ENCODE measurements around the gene HHAT. TPM values are rescaled to one million over a fixed set of nuclear protein-coding genes. Genes with fewer than 3 reads are reported as not detected.

HHAT gene
- total and polyA plus RNA-seq, 9 of the 15 experiments (the other 6 are each of a cell fraction or from before 2014, with no cell fraction given), result 0.07 to 0.16 (median 0.13) TPM; not detected in 1

DNA sequence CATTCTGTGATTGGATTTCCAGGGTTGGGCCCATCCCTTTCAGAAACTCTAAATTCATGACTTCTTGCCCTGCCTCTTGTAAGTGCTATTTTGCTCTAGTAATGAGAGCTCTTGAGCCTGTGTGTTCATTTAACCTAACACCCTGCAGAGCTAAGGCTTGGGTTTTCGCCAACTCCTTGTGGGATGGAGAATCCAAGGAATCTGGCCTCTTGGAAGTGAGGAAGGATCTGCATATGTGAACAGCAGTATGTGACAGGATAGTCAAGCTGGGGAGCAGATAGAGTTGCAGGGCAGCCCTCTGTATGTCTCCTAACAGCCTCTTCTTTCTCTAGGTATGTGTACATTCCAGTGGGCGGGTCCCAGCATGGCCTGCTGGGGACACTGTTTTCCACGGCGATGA lies 258.9 kb downstream of the HHAT start:
- no peak overlapping the region for H3K9ac ChIP-seq (ENCODE audit: insufficient read depth in 1 of 2, low read depth in 2 of 2, low read length in 2 of 2)
- 2% methylated on average over 4 of the region's 4 CpGs for WGBS (ENCODE audit: insufficient coverage, low coverage, missing lambda C conversion rate)
- no peaks in the 10 kb centered on the region for H3K27me3 ChIP-seq (ENCODE audit: control insufficient read depth in 2 of 2, insufficient read depth in 2 of 2, low read length in 2 of 2)
- no peaks in the 10 kb centered on the region for H3K9me1 ChIP-seq (ENCODE audit: control insufficient read depth, insufficient read depth, low read length)
- H3K4me3 ChIP-seq, result no peak overlapping the region
- CTCF ChIA-PET (ENCODE audit: low intra/inter-chr PET ratio), result no interaction called here
- H4K20me1 ChIP-seq (replicated peaks; ENCODE audit: control insufficient read depth, insufficient read depth, low read length), result no peaks in the 10 kb centered on the region
- BruUV-seq (replicated peaks), result no TSS peak
- ATAC-seq (peak; percentile 45; the same call in 1 of the 3 replicates), FAIRE-seq (no peak), DNase-seq (ENCODE audit: extremely low read depth in 1 of 4, low spot score in 3 of 4) (no peak)
- H3K79me2 ChIP-seq (ENCODE audit: control insufficient read depth, insufficient read depth, low read length), result no peaks in the 10 kb centered on the region
- H3K9me3 ChIP-seq (replicated peaks; ENCODE audit: control insufficient read depth, insufficient read depth, low read depth, low read length), result no peaks in the 10 kb centered on the region
- H3K36me3 ChIP-seq (ENCODE audit: control insufficient read depth, insufficient read depth, low read length), result no peaks in the 10 kb centered on the region
- POLR2A ChIA-PET, result interaction anchor here (1.2 kb wide), 1 partner anchor 10 kb away, joined by 6 read pairs; no protein-coding TSS in a partner anchor
- H3K4me2 ChIP-seq (ENCODE audit: insufficient read depth, low read length), result no peak overlapping the region
- TF ChIP-seq ZNF212 (CRISPR knock-in tag; IDR thresholded peaks at IDR 0.05) (no peak), NUFIP1 (IDR thresholded peaks at IDR 0.05; ENCODE audit: partially characterized antibody) (no peak), U2AF2 (optimal IDR thresholded peaks at IDR 0.05; ENCODE audit: low read depth, low read length) (no peak), DACH1 (IDR thresholded peaks at IDR 0.05; ENCODE audit: partially characterized antibody) (no peak), CREM (IDR thresholded peaks at IDR 0.05; ENCODE audit: low read depth) (no peak), RAD21 (CRISPR knock-in tag; conservative IDR thresholded peaks at IDR 0.05 in 1 of 2, IDR thresholded peaks at IDR 0.05 in 1 of 2) (peak in 1 of 2 experiments; percentile 23; a peak in 1 of 4 replicates), ZNF707 (CRISPR knock-in tag; conservative IDR thresholded peaks at IDR 0.05) (no peak)
- TF ChIP-seq, protein P1, sequence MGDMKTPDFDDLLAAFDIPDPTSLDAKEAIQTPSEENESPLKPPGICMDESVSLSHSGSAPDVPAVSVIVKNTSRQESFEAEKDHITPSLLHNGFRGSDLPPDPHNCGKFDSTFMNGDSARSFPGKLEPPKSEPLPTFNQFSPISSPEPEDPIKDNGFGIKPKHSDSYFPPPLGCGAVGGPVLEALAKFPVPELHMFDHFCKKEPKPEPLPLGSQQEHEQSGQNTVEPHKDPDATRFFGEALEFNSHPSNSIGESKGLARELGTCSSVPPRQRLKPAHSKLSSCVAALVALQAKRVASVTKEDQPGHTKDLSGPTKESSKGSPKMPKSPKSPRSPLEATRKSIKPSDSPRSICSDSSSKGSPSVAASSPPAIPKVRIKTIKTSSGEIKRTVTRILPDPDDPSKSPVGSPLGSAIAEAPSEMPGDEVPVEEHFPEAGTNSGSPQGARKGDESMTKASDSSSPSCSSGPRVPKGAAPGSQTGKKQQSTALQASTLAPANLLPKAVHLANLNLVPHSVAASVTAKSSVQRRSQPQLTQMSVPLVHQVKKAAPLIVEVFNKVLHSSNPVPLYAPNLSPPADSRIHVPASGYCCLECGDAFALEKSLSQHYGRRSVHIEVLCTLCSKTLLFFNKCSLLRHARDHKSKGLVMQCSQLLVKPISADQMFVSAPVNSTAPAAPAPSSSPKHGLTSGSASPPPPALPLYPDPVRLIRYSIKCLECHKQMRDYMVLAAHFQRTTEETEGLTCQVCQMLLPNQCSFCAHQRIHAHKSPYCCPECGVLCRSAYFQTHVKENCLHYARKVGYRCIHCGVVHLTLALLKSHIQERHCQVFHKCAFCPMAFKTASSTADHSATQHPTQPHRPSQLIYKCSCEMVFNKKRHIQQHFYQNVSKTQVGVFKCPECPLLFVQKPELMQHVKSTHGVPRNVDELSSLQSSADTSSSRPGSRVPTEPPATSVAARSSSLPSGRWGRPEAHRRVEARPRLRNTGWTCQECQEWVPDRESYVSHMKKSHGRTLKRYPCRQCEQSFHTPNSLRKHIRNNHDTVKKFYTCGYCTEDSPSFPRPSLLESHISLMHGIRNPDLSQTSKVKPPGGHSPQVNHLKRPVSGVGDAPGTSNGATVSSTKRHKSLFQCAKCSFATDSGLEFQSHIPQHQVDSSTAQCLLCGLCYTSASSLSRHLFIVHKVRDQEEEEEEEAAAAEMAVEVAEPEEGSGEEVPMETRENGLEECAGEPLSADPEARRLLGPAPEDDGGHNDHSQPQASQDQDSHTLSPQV (IDR thresholded peaks at IDR 0.05), result no peak
- TF ChIP-seq, protein P2, sequence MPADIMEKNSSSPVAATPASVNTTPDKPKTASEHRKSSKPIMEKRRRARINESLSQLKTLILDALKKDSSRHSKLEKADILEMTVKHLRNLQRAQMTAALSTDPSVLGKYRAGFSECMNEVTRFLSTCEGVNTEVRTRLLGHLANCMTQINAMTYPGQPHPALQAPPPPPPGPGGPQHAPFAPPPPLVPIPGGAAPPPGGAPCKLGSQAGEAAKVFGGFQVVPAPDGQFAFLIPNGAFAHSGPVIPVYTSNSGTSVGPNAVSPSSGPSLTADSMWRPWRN (IDR thresholded peaks at IDR 0.05; ENCODE audit: low read depth), result no peak
- H2AFZ ChIP-seq (ENCODE audit: low read depth, low read length), result no peak overlapping the region
- no peaks in the 10 kb centered on the region; a peak in 1 of 5 replicates for H3K4me1 ChIP-seq (replicated peaks in 1 of 2; ENCODE audit: control insufficient read depth in 2 of 2, insufficient read depth in 2 of 2, low read length in 2 of 2)
- no peak overlapping the region for H3K27ac ChIP-seq (ENCODE audit: extremely low read depth, low read depth, low read length)
- intact Hi-C loops (cut with micrococcal nuclease), result loop anchor here (10.0 kb wide), 1 partner anchor 1067 kb away; no protein-coding TSS in a partner anchor
- in situ Hi-C loops (cut with MboI), result loop anchor here (25.0 kb wide), 1 partner anchor 1075 kb away; no protein-coding TSS in a partner anchor
